ENCODE results near the gene ADCY2.

ADCY2 gene

GRCh38 chr5:7802855-7803254, 406.9 kb downstream of the ADCY2 start (continued):
- TF ChIP-seq ZC3H10 (CRISPR knock-in tag; IDR thresholded peaks at IDR 0.05): no peak
- TF ChIP-seq OSR1 (CRISPR knock-in tag; IDR thresholded peaks at IDR 0.05): no peak
- no peak for TF ChIP-seq BACH2 (CRISPR knock-in tag; IDR thresholded peaks at IDR 0.05; ENCODE audit: borderline replicate concordance)
- TF ChIP-seq CSRNP3 (CRISPR knock-in tag; IDR thresholded peaks at IDR 0.05): no peak
- no peak for TF ChIP-seq RARB (CRISPR knock-in tag; IDR thresholded peaks at IDR 0.05)

- no peak for ATAC-seq
Measured at GRCh38 chr5:7803937-7804336, 408.0 kb downstream of the ADCY2 start.

GRCh38 chr5:7805379-7805778, 409.4 kb downstream of the ADCY2 start:
- TF ChIP-seq TOX (CRISPR knock-in tag; IDR thresholded peaks at IDR 0.05; ENCODE audit: borderline replicate concordance) (no peak), CSDC2 (CRISPR knock-in tag; IDR thresholded peaks at IDR 0.05) (no peak), POU6F1 (CRISPR knock-in tag; IDR thresholded peaks at IDR 0.05; ENCODE audit: borderline replicate concordance, low read depth) (no peak), SNAI2 (CRISPR knock-in tag; IDR thresholded peaks at IDR 0.05) (no peak), ISL1 (CRISPR knock-in tag; IDR thresholded peaks at IDR 0.05) (no peak), TCF4 (CRISPR knock-in tag; IDR thresholded peaks at IDR 0.05; ENCODE audit: borderline replicate concordance) (no peak), ZNF8 (CRISPR knock-in tag; IDR thresholded peaks at IDR 0.05) (no peak), ZNF565 (CRISPR knock-in tag; conservative IDR thresholded peaks at IDR 0.05; ENCODE audit: low read depth) (no peak), ZFP3 (CRISPR knock-in tag; IDR thresholded peaks at IDR 0.05) (no peak), CSRNP3 (CRISPR knock-in tag; IDR thresholded peaks at IDR 0.05) (no peak)
- ATAC-seq: peak; percentile 43; the same call in 2 of the 3 replicates

More at GRCh38 chr5:7803937-7804336, 408.0 kb downstream of the ADCY2 start:
- TF ChIP-seq ZFP3 (CRISPR knock-in tag; IDR thresholded peaks at IDR 0.05): no peak
- TF ChIP-seq TOX (CRISPR knock-in tag; IDR thresholded peaks at IDR 0.05; ENCODE audit: borderline replicate concordance): no peak
- no peak for TF ChIP-seq TCF4 (CRISPR knock-in tag; IDR thresholded peaks at IDR 0.05; ENCODE audit: borderline replicate concordance)
- no peak for TF ChIP-seq ISL1 (CRISPR knock-in tag; IDR thresholded peaks at IDR 0.05)
- TF ChIP-seq SNAI2 (CRISPR knock-in tag; IDR thresholded peaks at IDR 0.05): no peak
- no peak for TF ChIP-seq OSR1 (CRISPR knock-in tag; IDR thresholded peaks at IDR 0.05)
- TF ChIP-seq ZNF70 (CRISPR knock-in tag; IDR thresholded peaks at IDR 0.05): no peak
- TF ChIP-seq ZFP30 (CRISPR knock-in tag; IDR thresholded peaks at IDR 0.05): no peak

GRCh38 chr5:7808998-7809397, 413.1 kb downstream of the ADCY2 start:
- ATAC-seq: no peak
- TF ChIP-seq CSRNP3 (CRISPR knock-in tag; IDR thresholded peaks at IDR 0.05): no peak
- TF ChIP-seq ZFP3 (CRISPR knock-in tag; IDR thresholded peaks at IDR 0.05): no peak

GRCh38 chr5:7811715-7812114, 415.8 kb downstream of the ADCY2 start:
- ATAC-seq: no peak
- TF ChIP-seq ISL1 (CRISPR knock-in tag; IDR thresholded peaks at IDR 0.05) (no peak), PATZ1 (CRISPR knock-in tag; IDR thresholded peaks at IDR 0.05; ENCODE audit: borderline replicate concordance) (no peak), ZFP30 (CRISPR knock-in tag; IDR thresholded peaks at IDR 0.05) (no peak), RARB (CRISPR knock-in tag; IDR thresholded peaks at IDR 0.05) (no peak)

All from SK-N-SH treated with all-trans-retinoic acid at 6 μM for 48 hours (cell line).